Endothelial cell of umbilical vein (primary cell): ENCODE measurements around the gene KAZN. TPM values are rescaled to one million over a fixed set of nuclear protein-coding genes. Genes with fewer than 3 reads are reported as not detected.

ENCODE experiments used
- BruUV-seq: library from RNA; stranded (reverse); fragments of 400-500 nt; replicated peaks from 2 replicates; lab custom pipeline; 2021; lab: Mats Ljungman, UMichigan
- CTCF ChIA-PET: fragments of 300-600, 350-600 bp; sonication (Branson Sonifier 250); formaldehyde crosslinking; loops from one replicate; lab custom pipeline; 2021; ENCODE audit warnings: antibody characterized with exemption, inconsistent platforms; lab: Charles Lee
- POLR2A ChIA-PET: fragments of 300-600, 350-600 bp; sonication (Branson Sonifier 250); formaldehyde crosslinking; loops from one replicate; lab custom pipeline; 2021; ENCODE audit warnings: antibody characterized with exemption, inconsistent platforms; lab: Charles Lee
- DNase-seq: peaks from one replicate; pipeline ENCODE4 v3.0.0-alpha.2; 2011; ENCODE audit warnings: low read depth, low spot score
- FAIRE-seq: peaks from 2 replicates; lab custom pipeline; 2011; peaks lifted over from hg19 to GRCh38; lab: Jason Lieb, UNC
- H2AFZ ChIP-seq: 2 replicates; pipeline ENCODE4 v1.6.0; 2012; ENCODE audit warnings: low read depth, low read length, control low read depth, inconsistent platforms
- H3K27ac ChIP-seq: 2 replicates; pipeline ENCODE4 v1.5.1; 2011; ENCODE audit warnings: low read depth, mild to moderate bottlenecking, control low read depth, low read length, moderate library complexity; ENCODE audit not compliant: insufficient read depth
- H3K27me3 ChIP-seq, 2 experiments: 2 replicates each; pipeline versions ENCODE4 v1.6.0 to v1.6.1; 2011; ENCODE audit warnings: low read length in 2 of 2, mixed read lengths in 1 of 2; ENCODE audit not compliant: control insufficient read depth in 2 of 2, insufficient read depth in 2 of 2
- H3K36me3 ChIP-seq, 2 experiments: 2 replicates in 1 of 2; 3 replicates in 1 of 2; pipeline ENCODE4 v1.5.1; 2011; ENCODE audit warnings: low read length in 2 of 2, mild to moderate bottlenecking in 1 of 2, moderate library complexity in 1 of 2; ENCODE audit not compliant: control insufficient read depth in 2 of 2, insufficient read depth in 2 of 2; ENCODE audit errors: extremely low read depth in 1 of 2
- H3K4me1 ChIP-seq: 3 replicates; pipeline ENCODE4 v1.5.1; 2011; ENCODE audit warnings: mild to moderate bottlenecking, low read length; ENCODE audit not compliant: control insufficient read depth, insufficient read depth; ENCODE audit errors: extremely low read depth
- H3K4me2 ChIP-seq: 2 replicates; pipeline ENCODE4 v1.6.1; 2011; ENCODE audit warnings: low read length, control low read depth, mixed read lengths; ENCODE audit not compliant: insufficient read depth
- H3K4me3 ChIP-seq, 3 experiments: fragments of 200-600 bp in 1 of 3; sonication (generic), shearing (Covaris generic) in 1 of 3; replicated peaks in 1 of 3; 2 replicates each; pipeline ENCODE4 v1.5.1; 2011 to 2016; ENCODE audit warnings: control low read depth in 3 of 3, low read length in 3 of 3, mild to moderate bottlenecking in 2 of 3, inconsistent platforms in 1 of 3, low read depth in 1 of 3, moderate library complexity in 1 of 3; ENCODE audit not compliant: insufficient read depth in 1 of 3
- H3K79me2 ChIP-seq: 2 replicates; pipeline ENCODE4 v1.6.0; 2012; ENCODE audit warnings: low read length, inconsistent platforms; ENCODE audit not compliant: control insufficient read depth, insufficient read depth
- H3K9ac ChIP-seq: replicated peaks from 2 replicates; pipeline ENCODE3; 2011; ENCODE audit warnings: low read length, control low read depth; ENCODE audit not compliant: insufficient read depth; ENCODE audit errors: extremely low read depth
- H3K9me1 ChIP-seq: replicated peaks from 3 replicates; pipeline ENCODE4 v1.6.0; 2011; ENCODE audit warnings: mild to moderate bottlenecking, low read length; ENCODE audit not compliant: control insufficient read depth, insufficient read depth; ENCODE audit errors: extremely low read depth
- H3K9me3 ChIP-seq: replicated peaks from 2 replicates; pipeline ENCODE4 v1.5.1; 2012; ENCODE audit warnings: low read length, inconsistent platforms; ENCODE audit not compliant: control insufficient read depth, insufficient read depth
- H4K20me1 ChIP-seq: replicated peaks from 2 replicates; pipeline ENCODE3; 2011; ENCODE audit warnings: mild to moderate bottlenecking, low read length; ENCODE audit not compliant: control insufficient read depth, insufficient read depth; ENCODE audit errors: extremely low read depth
- CTCF ChIP-seq, 2 donors: IDR thresholded peaks; 1 replicate in 1 of 2; 2 replicates in 1 of 2; pipeline ENCODE4 v1.5.1; 2011; ENCODE audit warnings: low read length in 2 of 2, mild to moderate bottlenecking in 2 of 2, moderate library complexity in 2 of 2, control low read depth in 1 of 2, inconsistent platforms in 1 of 2, low read depth in 1 of 2; ENCODE audit not compliant: insufficient read depth in 1 of 2; ENCODE audit errors: extremely low read depth in 1 of 2
- EZH2 ChIP-seq: IDR thresholded peaks from 2 replicates; pipeline ENCODE4 v1.6.1; 2012; ENCODE audit warnings: borderline replicate concordance, low read depth, mild to moderate bottlenecking, moderate library complexity, low read length, inconsistent platforms; ENCODE audit not compliant: severe bottlenecking
- FOS ChIP-seq: IDR thresholded peaks from 2 replicates; pipeline ENCODE4 v1.6.1; 2011; ENCODE audit warnings: mild to moderate bottlenecking, low read length, moderate library complexity, borderline replicate concordance; ENCODE audit not compliant: insufficient read depth
- GATA2 ChIP-seq: IDR thresholded peaks from 2 replicates; pipeline ENCODE4 v1.7.0; 2011; ENCODE audit warnings: low read depth, mild to moderate bottlenecking, moderate library complexity, mixed read lengths, low read length; ENCODE audit not compliant: insufficient read length, insufficient read depth
- MAX ChIP-seq: IDR thresholded peaks from 2 replicates; pipeline ENCODE4 v1.6.1; 2011; ENCODE audit not compliant: insufficient read depth, insufficient read length
- POLR2AphosphoS5 ChIP-seq: IDR thresholded peaks from 2 replicates; pipeline ENCODE4 v1.6.1; 2012; ENCODE audit warnings: low read depth, mild to moderate bottlenecking, control low read depth, low read length, moderate library complexity; ENCODE audit not compliant: insufficient read depth
- dilution Hi-C: fragments of 300-500 bp; cut with MboI; formaldehyde crosslinking; loops from one replicate; pipeline ENCODE4 v1.15.0; 2019; ENCODE audit warnings: low sequenced_read_pairs; ENCODE audit not compliant: extremely low pct_ligation_motif_present
- intact Hi-C: fragments of 100-400 bp; cut with micrococcal nuclease; formaldehyde crosslinking; loops from one replicate; pipeline ENCODE4 v1.10.0; 2022
- polyA plus RNA-seq, 4 experiments: library from polyadenylated mRNA; depleted of rRNA in 3 of 4; stranded (reverse) in 3 of 4; unstranded in 1 of 4; fragments of >200 nt; gene quantifications; 2 replicates each; pipeline versions ENCODE4 v1.2.1 to v1.2.3, GENCODE V29; 2011 to 2012; ENCODE audit warnings: missing spikeins in 1 of 4
- total RNA-seq: library from RNA; stranded (reverse); gene quantifications from 2 replicates; pipeline ENCODE4 v1.2.3, GENCODE V29; 2021

KAZN gene
- total and polyA plus RNA-seq, 2 donors (not counting 3 experiments of a cell fraction or from before 2014, with no cell fraction given): 1.6 to 5.8 TPM

GRCh38 chr1:14599183-14599791, 802 bp downstream of the KAZN start:
- POLR2A ChIA-PET: no interaction called here
- CTCF ChIA-PET: no interaction called here

More at GRCh38 chr1:14599183-14599791, 802 bp downstream of the KAZN start:
- FAIRE-seq (no peak), DNase-seq (no peak)
- dilution Hi-C loops (no loop called here), intact Hi-C loops (no loop called here)
- Histone ChIP-seq H4K20me1 (no peaks in the 10 kb centered on the region), H2AFZ (no peak overlapping the region), H3K9ac (no peak overlapping the region), H3K9me1 (no peaks in the 10 kb centered on the region), H3K4me1 (no peaks in the 10 kb centered on the region), H3K4me3 (no peak overlapping the region), H3K4me2 (no peak overlapping the region), H3K27ac (no peak overlapping the region), H3K36me3 (no peaks in the 10 kb centered on the region), H3K79me2 (no peaks in the 10 kb centered on the region), H3K27me3 (peaks cover 0 to 5% of the 10 kb centered on the region in 2 experiments), H3K9me3 (no peaks in the 10 kb centered on the region)
- no TSS peak for BruUV-seq
- TF ChIP-seq CTCF (IDR thresholded peaks at IDR 0.05; ENCODE audit: extremely low read depth in 1 of 2, insufficient read depth in 1 of 2, low read depth in 1 of 2, low read length in 2 of 2) (no peak), EZH2 (no peak), MAX (no peak), FOS (no peak), POLR2AphosphoS5 (no peak), GATA2 (no peak)
